ENCODE measurements around the gene CYP26A1.

- TF ChIP-seq CTCF (IDR thresholded peaks at IDR 0.05) (no peak), POLR2A (IDR thresholded peaks at IDR 0.05) (no peak)
These were observed 10.3 kb upstream of the CYP26A1 start for GRCh38 chr10:93063144-93063976.
